HCT116 (cell line): ENCODE measurements around the gene PITPNC1. TPM values are rescaled to one million over a fixed set of nuclear protein-coding genes. Genes with fewer than 3 reads are reported as not detected.

Experiments used
- ATAC-seq: fragments of 200-7000 bp; cut with Tn5 transposase; 2 replicates; pipeline ENCODE4 v1.9.1; 2020; ENCODE audit warnings: mild to moderate bottlenecking, moderate library complexity
- BruUV-seq: library from RNA; stranded (reverse); fragments of 400-500 nt; replicated peaks from 2 replicates; lab custom pipeline; 2021; lab: Mats Ljungman, UMichigan
- CTCF ChIA-PET: fragments of 300-600 bp; sonication (Branson Sonifier 250); formaldehyde crosslinking; loops from one replicate; lab custom pipeline; 2021; ENCODE audit warnings: antibody characterized with exemption; lab: Charles Lee
- POLR2A ChIA-PET: fragments of 300-600, 350-600 bp; sonication (Branson Sonifier 250); formaldehyde crosslinking; loops from one replicate; lab custom pipeline; 2021; ENCODE audit warnings: antibody characterized with exemption; lab: Charles Lee
- RAD21 ChIA-PET, 2 experiments: fragments of 300-600 bp; sonication (Branson Sonifier 250); formaldehyde crosslinking; loops; one replicate each; lab custom pipeline; 2023; ENCODE audit warnings: low total read pairs in 2 of 2; ENCODE audit not compliant: uncharacterized antibody in 2 of 2, unreplicated experiment in 2 of 2, low non-redundant PET in 1 of 2; lab: Charles Lee
- DNase-seq: peaks from one replicate; pipeline ENCODE4 v3.0.0-alpha.2; 2010; ENCODE audit warnings: low read depth, low spot score
- H2AFZ ChIP-seq: fragments of 200-600 bp; shearing (Covaris generic), sonication (generic); 2 replicates; pipeline ENCODE4 v1.6.1; 2017; ENCODE audit warnings: low read depth, mixed run types, mixed read lengths, antibody characterized with exemption, low read length; ENCODE audit not compliant: poor library complexity, severe bottlenecking
- H3K27ac ChIP-seq: 2 replicates; pipeline ENCODE4 v1.5.1; 2012; ENCODE audit warnings: low read depth, low read length
- H3K27me3 ChIP-seq: fragments of 200-600 bp; sonication (generic); 2 replicates; pipeline ENCODE4 v1.6.1; 2016; ENCODE audit warnings: mixed run types, low read length, mixed read lengths; ENCODE audit not compliant: insufficient read depth
- H3K36me3 ChIP-seq, 2 experiments: fragments of 200-500 bp in 1 of 2; fragments of 200-600 bp in 1 of 2; sonication (Bioruptor generic) in 1 of 2; sonication (generic) in 1 of 2; 2 replicates each; pipeline versions ENCODE4 v1.5.1 to v1.6.1; 2014 to 2016; ENCODE audit warnings: low read length in 2 of 2, inconsistent platforms in 1 of 2, mixed read lengths in 1 of 2, mixed run types in 1 of 2; ENCODE audit not compliant: insufficient read depth in 2 of 2, control insufficient read depth in 1 of 2
- H3K4me1 ChIP-seq, 2 experiments: fragments of 200-600 bp in 1 of 2; sonication (generic) in 1 of 2; 2 replicates each; pipeline versions ENCODE4 v1.5.1 to v1.6.1; 2012 to 2017; ENCODE audit warnings: low read length in 2 of 2, inconsistent platforms in 1 of 2, mild to moderate bottlenecking in 1 of 2, mixed read lengths in 1 of 2, mixed run types in 1 of 2, moderate library complexity in 1 of 2; ENCODE audit not compliant: insufficient read depth in 2 of 2, control insufficient read depth in 1 of 2
- H3K4me2 ChIP-seq: fragments of 200-600 bp; sonication (generic); 2 replicates; pipeline ENCODE4 v1.6.1; 2017; ENCODE audit warnings: mixed run types, low read length, mixed read lengths
- H3K4me3 ChIP-seq, 2 experiments: fragments of 200-600 bp in 1 of 2; sonication (generic) in 1 of 2; replicated peaks in 1 of 2; 2 replicates each; pipeline ENCODE4 v1.5.1; 2011 to 2016; ENCODE audit warnings: low read length in 2 of 2, control low read depth in 1 of 2, low read depth in 1 of 2, mild to moderate bottlenecking in 1 of 2, mixed read lengths in 1 of 2, mixed run types in 1 of 2
- H3K79me2 ChIP-seq: fragments of 200-600 bp; sonication (generic); 2 replicates; pipeline ENCODE4 v1.6.1; 2017; ENCODE audit warnings: mild to moderate bottlenecking, mixed run types, low read length, moderate library complexity, mixed read lengths; ENCODE audit not compliant: insufficient read depth
- H3K9ac ChIP-seq: fragments of 200-600 bp; sonication (generic); 2 replicates; pipeline ENCODE4 v1.6.1; 2016; ENCODE audit warnings: low read length, mixed read lengths
- H3K9me2 ChIP-seq: fragments of 200-600 bp; sonication (generic), shearing (Covaris generic); 2 replicates; pipeline ENCODE4 v1.6.1; 2017; ENCODE audit warnings: mixed run types, mild to moderate bottlenecking, moderate library complexity; ENCODE audit not compliant: insufficient read depth
- H3K9me3 ChIP-seq, 2 experiments: fragments of 200-500 bp in 1 of 2; fragments of 200-600 bp in 1 of 2; sonication (Bioruptor generic) in 1 of 2; sonication (generic) in 1 of 2; 2 replicates each; pipeline ENCODE4 v1.6.1; 2014 to 2017; ENCODE audit warnings: low read length in 2 of 2, mixed read lengths in 2 of 2, inconsistent platforms in 1 of 2, low read depth in 1 of 2, mild to moderate bottlenecking in 1 of 2, mixed run types in 1 of 2, moderate library complexity in 1 of 2; ENCODE audit not compliant: control insufficient read depth in 1 of 2, insufficient read depth in 1 of 2
- H4K20me1 ChIP-seq: fragments of 200-600 bp; sonication (generic), shearing (Covaris generic); 2 replicates; pipeline ENCODE4 v1.6.1; 2017; ENCODE audit warnings: mixed run types, mild to moderate bottlenecking, moderate library complexity; ENCODE audit not compliant: insufficient read depth
- CBX3 ChIP-seq: IDR thresholded peaks from 2 replicates; pipeline ENCODE4 v1.6.1; 2012; ENCODE audit warnings: low read depth
- CEBPB ChIP-seq: IDR thresholded peaks from 2 replicates; pipeline ENCODE4 v1.6.1; 2012; ENCODE audit warnings: low read depth
- EGR1 ChIP-seq: IDR thresholded peaks from 2 replicates; pipeline ENCODE4 v1.6.1; 2012; ENCODE audit warnings: low read depth
- ELF1 ChIP-seq: IDR thresholded peaks from 2 replicates; pipeline ENCODE4 v1.6.1; 2012; ENCODE audit warnings: low read depth, borderline replicate concordance
- EZH2 ChIP-seq: fragments of 200-600 bp; sonication (generic); IDR thresholded peaks from 2 replicates; pipeline ENCODE4 v1.6.1; 2017; ENCODE audit warnings: antibody characterized with exemption, mixed run types
- EZH2phosphoT487 ChIP-seq: fragments of 200-600 bp; IDR thresholded peaks from 2 replicates; pipeline ENCODE4 v1.6.1; 2018; ENCODE audit warnings: antibody characterized with exemption, borderline replicate concordance
- JUND ChIP-seq: IDR thresholded peaks from 2 replicates; pipeline ENCODE4 v1.6.1; 2012
- POLR2AphosphoS5 ChIP-seq: IDR thresholded peaks from 2 replicates; pipeline ENCODE4 v1.6.1; 2011; ENCODE audit warnings: mild to moderate bottlenecking, low read depth, low read length, moderate library complexity
- SIN3A ChIP-seq: IDR thresholded peaks from 2 replicates; pipeline ENCODE4 v1.6.1; 2012; ENCODE audit warnings: low read depth
- SP1 ChIP-seq: IDR thresholded peaks from 2 replicates; pipeline ENCODE4 v1.6.1; 2012; ENCODE audit warnings: low read depth
- SRF ChIP-seq: IDR thresholded peaks from 2 replicates; pipeline ENCODE4 v1.6.1; 2012; ENCODE audit warnings: low read depth
- TCF7L2 ChIP-seq: IDR thresholded peaks from 2 replicates; pipeline ENCODE4 v1.7.0; 2011; ENCODE audit warnings: borderline replicate concordance, inconsistent platforms; ENCODE audit not compliant: insufficient read depth, insufficient read length; ENCODE audit errors: extremely low read depth
- YY1 ChIP-seq: IDR thresholded peaks from 2 replicates; pipeline ENCODE4 v1.6.1; 2011; ENCODE audit warnings: low read length, low read depth, moderate library complexity, mild to moderate bottlenecking; ENCODE audit not compliant: insufficient replicate concordance; ENCODE audit errors: extremely low read depth
- ZFX ChIP-seq: fragments of 450-650 bp; IDR thresholded peaks from 2 replicates; pipeline ENCODE4 v1.6.1; 2017
- intact Hi-C: fragments of 100-400 bp; cut with micrococcal nuclease; formaldehyde crosslinking; loops from 2 replicates; pipeline ENCODE4 v1.10.0; 2022
- total RNA-seq: library from RNA; stranded (reverse); gene quantifications from one replicate; pipeline ENCODE4 v1.2.1, GENCODE V29; 2021; ENCODE audit not compliant: unreplicated experiment
- TF ChIP-seq, protein P1 (sequence below): IDR thresholded peaks from 2 replicates; pipeline ENCODE4 v1.6.1; 2011; ENCODE audit warnings: mild to moderate bottlenecking, low read length, moderate library complexity; ENCODE audit not compliant: insufficient replicate concordance; ENCODE audit errors: extremely low read depth
- TF ChIP-seq, protein P2 (sequence below): IDR thresholded peaks from 2 replicates; pipeline ENCODE4 v1.6.1; 2012
- TF ChIP-seq, protein P3 (sequence below): IDR thresholded peaks from 2 replicates; pipeline ENCODE4 v1.6.1; 2012
- TF ChIP-seq, protein P4 (sequence below), 3 experiments: fragments of 200-600 bp in 1 of 3; sonication (generic) in 1 of 3; IDR thresholded peaks in 2 of 3; conservative IDR thresholded peaks in 1 of 3; 2 replicates each; pipeline ENCODE4 v1.5.1; 2012 to 2017; ENCODE audit warnings: low read depth in 2 of 3, low read length in 2 of 3, antibody characterized with exemption in 1 of 3, borderline replicate concordance in 1 of 3, control low read depth in 1 of 3, mild to moderate bottlenecking in 1 of 3, mixed read lengths in 1 of 3, mixed run types in 1 of 3, moderate library complexity in 1 of 3; ENCODE audit not compliant: insufficient read depth in 1 of 3

PITPNC1 gene
- total RNA-seq, 1 experiment from 2014 or later, result 41.9 TPM

DNA sequence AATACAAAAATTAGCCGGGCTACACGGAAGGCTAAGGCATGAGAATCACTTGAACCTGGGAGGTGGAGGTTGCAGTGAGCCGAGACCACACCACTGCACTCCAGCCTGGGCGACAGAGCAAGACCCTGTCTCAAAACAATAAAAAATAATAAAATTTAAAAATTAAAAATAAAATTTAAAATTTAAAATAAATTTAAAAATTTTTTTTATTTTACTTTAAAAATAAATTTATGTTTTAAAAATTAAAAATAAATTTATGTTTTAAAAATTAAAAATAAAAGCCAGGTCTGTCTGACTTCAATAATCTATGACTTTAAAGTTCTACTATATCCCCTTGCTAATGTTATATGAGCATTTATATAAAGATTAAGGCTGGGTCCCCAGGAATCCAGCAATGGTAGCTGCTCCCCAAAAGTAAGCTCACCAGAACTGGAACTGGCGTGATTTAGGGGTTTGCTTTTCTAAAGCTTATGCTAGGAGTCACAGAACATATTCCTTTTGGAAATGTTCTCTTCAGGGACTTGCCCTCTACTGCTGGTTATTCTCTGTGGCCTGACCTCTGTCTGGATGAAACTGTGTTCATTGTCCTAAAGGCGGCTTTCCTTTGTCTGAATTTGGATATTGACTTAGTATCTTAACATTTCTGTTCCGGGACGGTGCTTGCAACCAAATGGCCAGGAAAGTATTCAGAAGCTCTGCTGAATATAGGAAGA lies 200.5 kb downstream of the PITPNC1 start:
- POLR2A ChIA-PET, result no interaction called here

More for the DNA sequence above, 200.5 kb downstream of the PITPNC1 start:
- Histone ChIP-seq H3K27ac (no peak overlapping the region), H3K4me3 (no peak overlapping the region), H3K9ac (no peak overlapping the region), H3K4me2 (no peak overlapping the region), H3K9me2 (no peaks in the 10 kb centered on the region), H3K4me1 (no peaks in the 10 kb centered on the region), H3K27me3 (no peaks in the 10 kb centered on the region), H3K9me3 (no peaks in the 10 kb centered on the region), H3K36me3 (no peaks in the 10 kb centered on the region), H3K79me2 (no peaks in the 10 kb centered on the region), H4K20me1 (no peaks in the 10 kb centered on the region), H2AFZ (no peak overlapping the region)
- no TSS peak for BruUV-seq
- CTCF ChIA-PET, result no interaction called here
- TF ChIP-seq POLR2AphosphoS5 (no peak), EZH2phosphoT487 (no peak), JUND (no peak), YY1 (no peak), SRF (no peak), EGR1 (no peak), SP1 (no peak), CBX3 (no peak), EZH2 (no peak), CEBPB (no peak), ELF1 (no peak), TCF7L2 (no peak), ZFX (no peak), SIN3A (no peak)
- TF ChIP-seq, protein P1, sequence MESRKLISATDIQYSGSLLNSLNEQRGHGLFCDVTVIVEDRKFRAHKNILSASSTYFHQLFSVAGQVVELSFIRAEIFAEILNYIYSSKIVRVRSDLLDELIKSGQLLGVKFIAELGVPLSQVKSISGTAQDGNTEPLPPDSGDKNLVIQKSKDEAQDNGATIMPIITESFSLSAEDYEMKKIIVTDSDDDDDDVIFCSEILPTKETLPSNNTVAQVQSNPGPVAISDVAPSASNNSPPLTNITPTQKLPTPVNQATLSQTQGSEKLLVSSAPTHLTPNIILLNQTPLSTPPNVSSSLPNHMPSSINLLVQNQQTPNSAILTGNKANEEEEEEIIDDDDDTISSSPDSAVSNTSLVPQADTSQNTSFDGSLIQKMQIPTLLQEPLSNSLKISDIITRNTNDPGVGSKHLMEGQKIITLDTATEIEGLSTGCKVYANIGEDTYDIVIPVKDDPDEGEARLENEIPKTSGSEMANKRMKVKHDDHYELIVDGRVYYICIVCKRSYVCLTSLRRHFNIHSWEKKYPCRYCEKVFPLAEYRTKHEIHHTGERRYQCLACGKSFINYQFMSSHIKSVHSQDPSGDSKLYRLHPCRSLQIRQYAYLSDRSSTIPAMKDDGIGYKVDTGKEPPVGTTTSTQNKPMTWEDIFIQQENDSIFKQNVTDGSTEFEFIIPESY, result no peak
- TF ChIP-seq, protein P2, sequence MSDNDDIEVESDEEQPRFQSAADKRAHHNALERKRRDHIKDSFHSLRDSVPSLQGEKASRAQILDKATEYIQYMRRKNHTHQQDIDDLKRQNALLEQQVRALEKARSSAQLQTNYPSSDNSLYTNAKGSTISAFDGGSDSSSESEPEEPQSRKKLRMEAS, result no peak
- TF ChIP-seq, protein P3, sequence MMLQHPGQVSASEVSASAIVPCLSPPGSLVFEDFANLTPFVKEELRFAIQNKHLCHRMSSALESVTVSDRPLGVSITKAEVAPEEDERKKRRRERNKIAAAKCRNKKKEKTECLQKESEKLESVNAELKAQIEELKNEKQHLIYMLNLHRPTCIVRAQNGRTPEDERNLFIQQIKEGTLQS, result no peak
- TF ChIP-seq, protein P4, sequence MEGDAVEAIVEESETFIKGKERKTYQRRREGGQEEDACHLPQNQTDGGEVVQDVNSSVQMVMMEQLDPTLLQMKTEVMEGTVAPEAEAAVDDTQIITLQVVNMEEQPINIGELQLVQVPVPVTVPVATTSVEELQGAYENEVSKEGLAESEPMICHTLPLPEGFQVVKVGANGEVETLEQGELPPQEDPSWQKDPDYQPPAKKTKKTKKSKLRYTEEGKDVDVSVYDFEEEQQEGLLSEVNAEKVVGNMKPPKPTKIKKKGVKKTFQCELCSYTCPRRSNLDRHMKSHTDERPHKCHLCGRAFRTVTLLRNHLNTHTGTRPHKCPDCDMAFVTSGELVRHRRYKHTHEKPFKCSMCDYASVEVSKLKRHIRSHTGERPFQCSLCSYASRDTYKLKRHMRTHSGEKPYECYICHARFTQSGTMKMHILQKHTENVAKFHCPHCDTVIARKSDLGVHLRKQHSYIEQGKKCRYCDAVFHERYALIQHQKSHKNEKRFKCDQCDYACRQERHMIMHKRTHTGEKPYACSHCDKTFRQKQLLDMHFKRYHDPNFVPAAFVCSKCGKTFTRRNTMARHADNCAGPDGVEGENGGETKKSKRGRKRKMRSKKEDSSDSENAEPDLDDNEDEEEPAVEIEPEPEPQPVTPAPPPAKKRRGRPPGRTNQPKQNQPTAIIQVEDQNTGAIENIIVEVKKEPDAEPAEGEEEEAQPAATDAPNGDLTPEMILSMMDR (IDR thresholded peaks at IDR 0.05 in 2 of 3, conservative IDR thresholded peaks at IDR 0.05 in 1 of 3; ENCODE audit: borderline replicate concordance in 1 of 3, insufficient read depth in 1 of 3, low read depth in 2 of 3, low read length in 2 of 3), result no peak
- ATAC-seq, result no peak
- intact Hi-C loops, result no loop called here
- RAD21 ChIA-PET, result interaction anchor here in 1 of 2 experiments (0.5 kb wide), 1 partner anchor 280 kb away, joined by 3 read pairs; no protein-coding TSS in a partner anchor
- no peak for DNase-seq
